Neural progenitor cell (in vitro differentiated cells): ENCODE measurements around the gene ZC3H18. TPM values are rescaled to one million over a fixed set of nuclear protein-coding genes. Genes with fewer than 3 reads are reported as not detected.

ENCODE experiments used
- DNase-seq: peaks from one replicate; pipeline ENCODE4 v3.0.0-alpha.2; 2016; ENCODE audit warnings: low spot score
- H2AFZ ChIP-seq: fragments of 200-600 bp; sonication (generic); replicated peaks from 2 replicates; pipeline ENCODE4 v1.6.1; 2016; ENCODE audit warnings: antibody characterized with exemption
- H3F3A ChIP-seq: fragments of 200-600 bp; sonication (generic); 2 replicates; pipeline ENCODE4 v1.6.1; 2016; ENCODE audit warnings: antibody characterized with exemption, low read depth
- H3K27ac ChIP-seq: fragments of 200-600 bp; sonication (generic); 2 replicates; pipeline ENCODE4 v1.5.1; 2016; ENCODE audit warnings: mild to moderate bottlenecking
- H3K27me3 ChIP-seq: fragments of 200-600 bp; sonication (generic); 2 replicates; pipeline ENCODE4 v1.6.1; 2016; ENCODE audit warnings: mild to moderate bottlenecking, moderate library complexity
- H3K36me3 ChIP-seq: fragments of 200-600 bp; sonication (generic); 2 replicates; pipeline ENCODE4 v1.5.1; 2016
- H3K4me1 ChIP-seq: fragments of 200-600 bp; sonication (generic); 2 replicates; pipeline ENCODE4 v1.6.1; 2016; ENCODE audit warnings: mixed run types
- H3K4me2 ChIP-seq: fragments of 200-600 bp; sonication (generic); 2 replicates; pipeline ENCODE4 v1.6.1; 2016
- H3K4me3 ChIP-seq: fragments of 200-600 bp; sonication (generic); 2 replicates; pipeline ENCODE4 v1.5.1; 2016
- H3K79me2 ChIP-seq: fragments of 200-600 bp; sonication (generic); 2 replicates; pipeline ENCODE4 v1.6.1; 2016; ENCODE audit warnings: low read depth
- H3K9ac ChIP-seq: fragments of 200-600 bp; sonication (generic); 2 replicates; pipeline ENCODE4 v1.6.1; 2016
- H3K9me3 ChIP-seq: fragments of 200-600 bp; sonication (generic); 2 replicates; pipeline ENCODE4 v1.5.1; 2016; ENCODE audit warnings: low read depth
- H4K20me1 ChIP-seq: fragments of 200-600 bp; sonication (generic); 2 replicates; pipeline ENCODE4 v1.6.1; 2016; ENCODE audit warnings: low read depth
- H3K27ac Mint-ChIP-seq: 3 replicates; pipeline ENCODE4 v1.8.0; 2021; ENCODE audit warnings: mixed read lengths
- H3K27me3 Mint-ChIP-seq: 2 replicates; pipeline ENCODE4 v1.8.0; 2022; ENCODE audit warnings: low read depth, mild to moderate bottlenecking, inconsistent platforms, moderate library complexity, mixed read lengths; ENCODE audit not compliant: insufficient read depth
- H3K36me3 Mint-ChIP-seq: 3 replicates; pipeline ENCODE4 v1.8.0; 2021; ENCODE audit warnings: mixed read lengths
- H3K4me1 Mint-ChIP-seq: 3 replicates; pipeline ENCODE4 v1.8.0; 2021; ENCODE audit warnings: mixed read lengths
- H3K4me3 Mint-ChIP-seq: 3 replicates; pipeline ENCODE4 v1.8.0; 2021; ENCODE audit warnings: mild to moderate bottlenecking, moderate library complexity, mixed read lengths
- H3K9me3 Mint-ChIP-seq: 3 replicates; pipeline ENCODE4 v1.8.0; 2020; ENCODE audit warnings: mixed read lengths
- CTCF ChIP-seq: fragments of 200-600 bp; sonication (generic); IDR thresholded peaks from 2 replicates; pipeline ENCODE4 v1.5.1; 2017; ENCODE audit warnings: antibody characterized with exemption, mild to moderate bottlenecking
- EZH2 ChIP-seq: fragments of 200-600 bp; sonication (generic); IDR thresholded peaks from 2 replicates; pipeline ENCODE4 v1.6.1; 2017; ENCODE audit warnings: antibody characterized with exemption, mild to moderate bottlenecking, moderate library complexity
- EZH2phosphoT487 ChIP-seq: fragments of 200-600 bp; sonication (generic); IDR thresholded peaks from 2 replicates; pipeline ENCODE4 v1.6.1; 2017; ENCODE audit warnings: antibody characterized with exemption
- total RNA-seq: library from RNA; depleted of rRNA; stranded (reverse); fragments of >200 nt; gene quantifications from 2 replicates; pipeline ENCODE4 v1.2.3, GENCODE V29; 2015; ENCODE audit warnings: low replicate concordance

Gene ZC3H18
- total RNA-seq, 1 donor from 2014 or later = 24.2 TPM

GRCh38 chr16:88617268-88618031, 47.2 kb downstream of the ZC3H18 start:
- H3K36me3 ChIP-seq = no peaks in the 10 kb centered on the region
- H3K4me3 ChIP-seq = no peak overlapping the region
- H3K4me1 Mint-ChIP-seq = peaks cover 11% of the 10 kb centered on the region
- no peak overlapping the region for H2AFZ ChIP-seq
- H3K4me3 Mint-ChIP-seq = no peak overlapping the region
- H3K9ac ChIP-seq = no peak overlapping the region
- H3K79me2 ChIP-seq = peaks cover 39% of the 10 kb centered on the region
- H3K4me2 ChIP-seq = no peak overlapping the region
- H3K36me3 Mint-ChIP-seq = peaks cover 11% of the 10 kb centered on the region
- no peak overlapping the region for H3K27ac ChIP-seq
- no peaks in the 10 kb centered on the region for H3F3A ChIP-seq
- peaks cover 2% of the 10 kb centered on the region for H3K27me3 Mint-ChIP-seq
- peaks cover 69% of the 10 kb centered on the region for H4K20me1 ChIP-seq
- no peaks in the 10 kb centered on the region for H3K9me3 ChIP-seq
- no peak for DNase-seq
- no peak for TF ChIP-seq CTCF
- no peak for TF ChIP-seq EZH2phosphoT487
- no peaks in the 10 kb centered on the region for H3K9me3 Mint-ChIP-seq
- H3K27ac Mint-ChIP-seq = peak overlapping the region; percentile 18
- H3K27me3 ChIP-seq = no peaks in the 10 kb centered on the region
- no peaks in the 10 kb centered on the region for H3K4me1 ChIP-seq

GRCh38 chr16:88618182-88618955, 48.2 kb downstream of the ZC3H18 start:
- Mint-ChIP-seq H3K4me1 (peaks cover 11% of the 10 kb centered on the region), H3K27ac (peak overlapping the region; percentile 25), H3K4me3 (no peak overlapping the region), H3K9me3 (no peaks in the 10 kb centered on the region), H3K27me3 (peaks cover 2% of the 10 kb centered on the region), H3K36me3 (peaks cover 11% of the 10 kb centered on the region)
- Histone ChIP-seq H3K9me3 (no peaks in the 10 kb centered on the region), H3K4me2 (no peak overlapping the region), H3K4me1 (no peaks in the 10 kb centered on the region), H3K27ac (peak overlapping the region; percentile 46), H3K36me3 (no peaks in the 10 kb centered on the region), H3K27me3 (no peaks in the 10 kb centered on the region), H3K4me3 (no peak overlapping the region), H3F3A (no peaks in the 10 kb centered on the region), H4K20me1 (peaks cover 60% of the 10 kb centered on the region), H3K79me2 (peaks cover 32% of the 10 kb centered on the region), H2AFZ (no peak overlapping the region), H3K9ac (no peak overlapping the region)
- TF ChIP-seq CTCF = no peak
- TF ChIP-seq EZH2phosphoT487 = no peak
- no peak for TF ChIP-seq EZH2
- no peak for DNase-seq

GRCh38 chr16:88618956-88619667, 48.9 kb downstream of the ZC3H18 start:
- no peak for DNase-seq
- no peaks in the 10 kb centered on the region for H3K9me3 ChIP-seq
- peaks cover 11% of the 10 kb centered on the region for H3K4me1 Mint-ChIP-seq
- no peaks in the 10 kb centered on the region for H3K9me3 Mint-ChIP-seq
- H3K4me3 Mint-ChIP-seq = no peak overlapping the region
- H3K9ac ChIP-seq = no peak overlapping the region
- H3K79me2 ChIP-seq = peaks cover 25% of the 10 kb centered on the region
- H3K27ac ChIP-seq = peak overlapping the region; percentile 46
- H3K4me3 ChIP-seq = no peak overlapping the region
- no peak overlapping the region for H3K4me2 ChIP-seq
- peaks cover 12% of the 10 kb centered on the region for H3K36me3 Mint-ChIP-seq
- H3F3A ChIP-seq = no peaks in the 10 kb centered on the region
- H2AFZ ChIP-seq = no peak overlapping the region
- TF ChIP-seq EZH2phosphoT487 (no peak), EZH2 (no peak), CTCF (no peak)
- H3K27me3 Mint-ChIP-seq = peaks cover 2% of the 10 kb centered on the region
- H3K27me3 ChIP-seq = no peaks in the 10 kb centered on the region
- H3K36me3 ChIP-seq = no peaks in the 10 kb centered on the region
- H4K20me1 ChIP-seq = peaks cover 53% of the 10 kb centered on the region
- peak overlapping the region; percentile 25 for H3K27ac Mint-ChIP-seq
- H3K4me1 ChIP-seq = no peaks in the 10 kb centered on the region
